ENCODE data around the gene PRKN.
"Not testable (repeated sequence)": the region's sequence is repeated elsewhere in the genome, so short reads cannot be mapped to it uniquely, and the experiment has no call there.

PRKN gene

DNA sequence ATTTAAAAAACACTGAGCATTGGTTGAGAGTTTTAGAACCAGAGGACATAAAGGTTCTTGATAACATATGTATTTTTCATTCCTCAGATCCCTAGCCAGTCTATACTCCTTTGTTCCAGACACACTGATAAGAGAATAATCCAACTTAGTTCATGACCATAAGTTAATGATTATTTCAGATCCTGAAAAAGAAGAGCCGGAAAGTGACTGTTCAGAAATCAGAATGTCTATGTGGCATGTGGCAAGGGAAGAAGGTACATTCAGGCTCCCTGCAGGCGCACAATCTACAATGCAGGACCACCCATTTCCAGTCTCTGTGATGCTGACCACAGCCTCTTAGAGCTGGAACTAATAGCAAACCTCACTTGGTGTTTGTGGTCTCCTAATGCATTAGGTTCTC lies 787.0 kb downstream of the PRKN start:
- DNase-seq, result no peak

DNA sequence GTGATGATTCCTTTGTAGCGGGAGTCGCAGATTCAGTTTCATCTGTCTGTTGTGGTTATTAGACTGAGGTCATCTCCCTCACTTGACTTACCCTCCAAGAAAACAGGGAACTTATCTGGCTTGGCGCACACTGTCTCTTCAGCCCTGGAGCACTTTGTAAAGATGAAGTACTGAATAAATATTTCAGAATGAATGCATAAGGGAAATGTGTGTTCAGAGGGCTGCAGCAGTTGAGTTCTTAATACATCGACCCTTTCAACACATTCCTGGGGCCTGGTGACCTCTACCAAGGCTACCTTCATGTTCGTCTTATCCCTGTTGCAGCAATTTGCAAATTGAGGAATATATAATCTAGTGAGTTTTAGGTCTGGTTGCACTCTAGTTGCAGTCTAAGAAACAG lies 801.2 kb downstream of the PRKN start:
- DNase-seq, result no peak

DNA sequence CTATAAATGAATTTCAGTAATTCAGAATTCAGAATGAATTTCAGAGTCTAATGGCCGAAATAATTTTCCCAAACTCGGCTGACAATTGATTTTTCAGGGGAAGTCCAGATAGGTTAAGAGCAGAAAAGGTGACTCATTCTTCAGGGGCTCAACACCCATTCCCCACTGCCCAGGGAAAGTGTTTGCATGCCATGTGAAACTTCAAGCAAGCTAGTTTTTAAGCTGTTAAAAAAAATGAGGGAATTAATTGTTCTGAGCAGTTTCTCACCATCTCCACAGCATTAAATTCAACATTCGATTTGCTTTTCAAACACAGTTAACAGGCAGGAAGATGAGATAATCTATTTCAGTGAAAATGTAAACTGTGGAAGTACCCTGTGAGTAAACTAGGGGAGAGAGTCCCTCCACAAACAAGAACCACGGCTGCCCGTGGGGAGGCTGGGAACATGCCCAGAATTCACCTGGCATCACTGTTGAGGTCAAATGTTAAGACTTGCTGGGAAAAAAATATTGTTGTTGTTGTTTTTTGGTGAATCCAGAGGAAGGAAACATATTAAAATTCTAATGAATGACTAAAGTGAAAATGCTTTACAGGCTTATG lies 803.0 kb downstream of the PRKN start:
- no peak for DNase-seq

DNA sequence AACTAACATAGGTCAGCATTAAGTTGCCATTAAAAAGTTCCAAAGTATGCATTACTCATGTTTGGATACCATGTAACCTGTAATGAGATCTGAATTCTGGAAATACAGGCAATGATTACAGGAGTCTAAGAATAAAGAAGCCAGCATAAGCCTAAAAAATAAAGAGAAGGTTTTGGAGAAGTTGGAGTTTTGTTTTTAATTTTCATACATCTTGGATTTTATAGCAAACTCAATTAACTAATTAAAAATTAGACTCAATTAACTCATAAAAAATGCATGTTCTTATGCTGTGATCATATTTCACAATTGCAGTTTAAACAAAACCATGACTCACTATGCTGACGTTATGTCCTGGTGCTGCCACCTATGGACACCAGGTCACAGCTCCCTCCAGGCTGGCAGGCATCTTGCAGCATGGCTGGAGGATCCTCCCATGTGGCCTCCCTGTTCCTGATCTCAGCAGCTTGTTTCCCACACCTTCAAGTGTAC lies 804.9 kb downstream of the PRKN start:
- peak; percentile 31 for DNase-seq

DNA sequence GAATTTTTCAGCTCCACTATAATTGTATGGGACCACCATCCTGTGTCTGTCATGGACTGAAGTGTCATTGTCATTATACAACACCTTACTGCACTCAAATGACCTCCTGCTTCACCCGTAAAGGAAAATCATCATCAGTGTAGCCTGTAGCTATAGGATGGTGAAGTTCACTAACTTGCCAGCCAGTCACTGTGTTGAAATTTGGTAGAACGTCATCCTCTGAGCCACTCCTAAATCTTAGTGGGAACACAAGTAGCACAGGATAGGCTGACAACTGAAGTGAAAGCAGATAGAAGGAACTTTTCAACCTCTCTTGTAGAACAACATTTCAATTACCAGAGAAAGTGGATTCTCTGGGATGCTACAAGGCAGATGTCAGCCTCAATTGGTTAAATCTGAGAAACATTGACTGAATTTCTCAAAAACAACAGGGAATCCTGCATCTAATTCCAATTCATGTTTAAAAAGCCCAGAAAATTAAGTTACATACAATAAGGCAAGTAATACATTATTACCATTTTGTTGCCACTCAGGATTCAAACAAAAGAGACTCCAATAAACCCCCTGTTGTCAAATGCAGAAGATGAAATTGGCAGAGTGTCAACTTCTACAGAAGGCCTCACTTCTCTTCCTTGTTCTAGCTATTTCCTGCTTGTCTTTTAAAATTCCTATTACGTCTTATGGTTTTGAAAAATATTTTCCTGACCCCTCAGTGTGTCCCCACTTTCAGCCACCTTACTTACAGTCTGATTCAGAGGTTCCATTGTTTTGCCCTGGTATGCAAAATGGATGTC lies 805.8 kb downstream of the PRKN start:
- DNase-seq, result no peak

DNA sequence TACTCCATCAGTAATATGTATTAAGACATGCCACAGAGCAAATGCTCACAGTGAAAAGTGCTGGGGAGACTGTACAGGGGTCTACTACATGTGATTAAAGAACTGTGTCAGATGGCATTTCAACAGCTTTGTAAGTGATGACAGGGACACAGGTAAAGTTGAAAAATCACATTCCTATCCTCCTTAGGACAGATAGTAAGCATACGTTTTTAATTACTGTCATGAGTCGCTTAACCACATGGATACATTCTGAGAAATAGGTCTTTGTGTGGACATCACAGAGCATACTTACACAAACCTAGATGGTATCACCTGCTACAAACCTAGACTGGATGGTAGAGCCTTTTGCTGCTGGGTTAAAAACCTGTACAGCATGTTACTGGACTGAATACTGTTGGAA lies 807.9 kb downstream of the PRKN start:
- no peak for DNase-seq

DNA sequence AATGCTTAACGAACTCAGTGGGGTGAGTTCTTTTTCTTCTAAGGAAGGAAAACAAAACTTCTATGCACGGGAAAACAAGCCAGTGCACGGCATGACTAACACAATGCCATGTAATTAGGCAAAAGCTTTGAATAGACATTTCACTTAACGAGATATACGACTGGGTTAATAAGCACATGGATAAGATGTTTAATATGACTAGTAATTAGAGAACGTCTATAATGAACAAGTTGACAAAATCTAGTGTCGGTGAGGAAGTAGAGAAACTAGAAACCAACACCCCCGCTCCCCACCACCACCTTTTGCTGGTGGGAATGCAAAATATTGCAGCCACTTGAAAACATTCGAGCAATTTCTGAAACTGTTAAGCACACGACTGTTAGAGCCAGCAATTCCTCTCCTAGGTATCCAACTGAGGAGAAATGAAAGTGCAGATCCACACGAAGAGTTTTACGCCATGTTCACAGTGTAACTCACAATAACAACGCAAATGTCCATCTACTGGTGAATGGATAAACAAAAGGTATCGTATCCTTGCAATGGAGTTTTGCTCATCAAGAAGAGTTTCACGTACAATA lies 808.8 kb downstream of the PRKN start:
- no peak for DNase-seq

DNA sequence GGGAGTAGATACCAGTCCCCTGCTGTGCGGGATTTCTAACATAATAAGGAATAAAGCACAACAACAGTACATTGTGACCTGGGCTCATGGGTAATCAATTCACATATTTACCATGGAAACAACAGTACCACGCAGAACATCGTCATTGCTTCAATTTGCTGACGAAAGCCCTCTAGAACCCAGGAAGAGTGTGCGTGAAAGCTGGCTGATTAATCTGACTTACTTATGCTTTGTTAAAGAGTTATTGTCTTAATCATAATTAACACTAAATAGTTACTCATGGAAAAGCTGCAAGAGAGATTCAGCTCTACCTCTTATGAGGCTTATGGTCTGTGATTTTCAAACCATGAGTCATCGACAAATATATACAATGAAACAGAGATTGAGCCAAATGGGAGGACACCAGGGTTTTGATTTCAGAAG lies 809.4 kb downstream of the PRKN start:
- DNase-seq, result no peak

DNA sequence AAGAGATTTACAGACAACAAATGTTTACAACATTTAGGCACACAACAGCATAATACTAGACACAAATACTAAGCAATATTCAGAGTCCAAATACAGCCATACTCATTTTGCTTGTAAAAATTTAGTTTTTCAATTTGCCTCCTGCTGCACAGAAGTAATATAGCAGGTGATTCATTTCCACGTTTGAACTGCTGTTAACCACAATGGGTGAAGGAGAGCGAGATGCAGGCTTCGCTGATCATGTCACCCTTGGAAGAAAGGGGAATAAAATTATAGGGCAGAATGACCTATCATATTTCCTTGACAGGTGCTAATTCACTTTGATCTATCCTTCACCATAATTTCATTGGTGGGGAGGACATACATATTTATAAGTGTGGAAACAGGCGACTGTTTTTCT lies 809.9 kb downstream of the PRKN start:
- no peak for DNase-seq

DNA sequence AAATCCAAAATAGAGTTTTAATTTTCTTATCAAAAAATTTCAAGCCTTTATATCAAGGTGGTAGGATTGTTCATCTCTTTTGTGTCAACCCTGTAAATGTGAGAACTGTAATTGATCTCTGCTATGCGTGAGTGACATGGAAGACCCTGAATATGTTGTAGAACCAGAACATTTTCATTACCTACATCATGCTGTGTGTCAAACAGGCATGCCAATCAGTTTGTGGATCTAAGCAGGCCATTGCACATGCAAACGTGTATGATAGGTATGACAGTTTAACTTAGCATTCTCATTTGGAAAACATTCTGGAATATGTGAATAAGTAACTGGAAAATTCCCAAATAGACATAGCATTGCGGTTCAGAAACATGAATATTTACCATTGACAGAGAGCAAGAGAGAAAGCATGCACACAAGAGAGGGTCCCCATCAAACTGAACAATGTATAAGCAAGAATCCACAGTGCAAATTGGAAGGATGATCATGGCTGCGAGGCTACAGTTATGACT lies 812.1 kb downstream of the PRKN start:
- DNase-seq, result no peak

DNA sequence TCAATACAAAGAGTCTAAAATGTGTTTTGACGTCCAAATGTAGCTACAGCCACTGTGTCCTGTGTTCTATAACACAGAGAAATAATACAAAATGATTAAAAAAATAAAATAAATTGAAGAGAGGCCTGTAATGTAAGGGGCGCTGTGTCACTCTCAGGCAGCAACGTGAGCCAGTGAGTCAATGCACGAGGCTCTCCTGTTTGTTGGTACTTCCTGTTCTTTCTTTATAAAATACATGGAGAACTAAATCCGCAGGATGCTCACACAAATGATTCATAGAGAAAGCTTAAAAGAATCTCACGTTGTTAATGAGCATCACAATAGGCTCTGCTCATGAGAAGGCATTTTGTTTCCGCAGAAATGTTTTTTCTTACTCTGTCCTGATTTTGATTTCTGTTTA lies 818.7 kb downstream of the PRKN start:
- no peak for DNase-seq

DNA sequence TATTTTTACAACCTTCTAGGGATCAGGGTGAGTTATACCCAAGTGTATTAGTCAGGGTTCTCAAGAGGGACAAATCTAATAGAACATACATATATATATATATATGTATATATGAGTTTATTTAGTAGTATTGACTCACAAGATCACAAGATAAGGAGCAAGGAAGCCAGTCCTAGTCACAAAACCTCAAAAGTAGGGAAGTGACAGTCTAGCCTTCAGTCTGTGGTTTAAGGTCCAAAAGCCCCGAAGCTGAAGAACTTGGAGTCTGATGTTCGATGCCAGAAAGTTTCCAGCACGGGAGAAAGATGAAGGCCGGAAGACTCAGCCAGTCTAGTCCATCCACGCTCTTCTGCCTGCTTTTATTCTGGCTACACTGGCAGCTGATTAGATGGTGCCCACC lies 821.0 kb downstream of the PRKN start:
- no peak for DNase-seq

DNA sequence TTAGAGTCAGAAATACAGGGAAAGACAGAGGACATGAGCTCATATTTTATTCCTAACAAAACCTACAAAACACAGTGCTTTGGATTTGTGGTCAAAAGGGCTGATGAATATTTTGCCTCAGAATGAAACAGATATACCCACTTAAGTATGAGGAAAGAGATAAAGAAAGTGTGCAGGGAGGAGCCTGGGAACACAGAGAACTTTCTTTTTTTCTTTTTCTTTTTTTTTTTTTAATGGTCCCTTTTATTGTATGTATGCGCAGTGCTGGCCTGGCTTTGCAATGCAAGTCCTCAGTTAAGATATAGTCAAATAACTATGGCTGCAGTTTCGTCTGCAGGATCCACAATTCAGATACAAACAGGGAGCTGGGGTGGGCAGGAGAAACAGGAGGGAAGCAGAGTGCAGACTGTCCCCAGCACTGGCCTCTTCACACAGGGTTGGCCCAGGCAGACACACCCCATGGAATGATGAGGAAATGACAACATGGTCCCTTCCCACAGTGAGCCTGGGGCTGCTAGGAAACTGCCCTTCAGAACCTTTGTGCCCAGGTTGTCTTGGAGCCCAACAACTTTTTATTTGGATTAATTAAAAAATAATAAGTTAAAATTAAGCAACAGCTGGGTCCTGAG lies 823.9 kb downstream of the PRKN start:
- DNase-seq, result no peak

DNA sequence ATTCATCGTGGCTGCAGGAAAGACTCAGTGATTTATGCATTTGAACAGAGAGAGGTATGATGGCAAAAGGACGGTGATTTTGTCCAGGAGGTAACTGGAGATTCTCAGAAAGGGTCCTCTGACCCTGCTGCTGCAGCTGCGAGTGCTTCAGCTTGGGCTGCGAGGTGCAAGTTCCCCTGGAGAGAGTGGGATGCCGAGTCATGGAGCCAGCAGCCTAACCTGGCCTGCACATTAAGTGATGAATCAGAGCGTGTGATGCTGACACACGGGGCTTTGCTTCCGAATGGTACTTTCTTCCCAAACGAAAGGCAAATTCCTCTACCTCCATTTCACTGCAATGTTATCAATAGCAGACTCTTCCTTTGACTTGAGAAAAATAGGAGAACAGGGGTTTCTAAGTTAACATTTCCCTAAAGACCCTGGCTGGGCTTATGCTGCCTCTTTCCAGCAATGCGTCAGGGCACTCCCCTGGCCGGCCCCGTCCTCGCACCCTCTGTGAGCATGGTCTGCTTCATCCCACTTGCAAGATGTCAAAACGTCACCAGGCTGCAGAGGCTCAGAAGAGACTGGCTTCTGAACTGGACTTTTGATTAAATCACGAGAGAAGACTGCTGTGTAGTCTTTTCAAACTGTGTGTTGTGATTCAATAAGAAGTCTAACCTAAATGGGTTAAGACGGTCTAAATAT lies 825.7 kb downstream of the PRKN start:
- no peak for DNase-seq

DNA sequence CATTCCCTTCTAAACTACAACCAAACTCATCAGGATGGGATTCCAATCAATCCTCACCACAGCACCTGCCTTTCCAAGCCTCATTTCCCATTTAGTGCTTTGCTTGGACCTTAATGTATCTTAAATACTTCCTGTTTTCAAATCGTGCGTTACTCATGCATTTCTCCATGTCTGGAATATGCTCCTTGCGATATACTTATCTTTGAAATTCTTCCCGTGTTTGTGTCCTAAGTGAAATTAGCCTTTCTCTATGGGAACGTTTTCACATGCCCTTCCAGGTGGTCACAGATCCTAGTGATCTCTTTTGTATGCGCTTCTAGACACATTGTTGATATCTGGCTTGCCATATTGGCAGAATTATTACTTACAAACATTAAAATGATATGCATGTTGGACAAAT lies 833.1 kb downstream of the PRKN start:
- no peak for DNase-seq

DNA sequence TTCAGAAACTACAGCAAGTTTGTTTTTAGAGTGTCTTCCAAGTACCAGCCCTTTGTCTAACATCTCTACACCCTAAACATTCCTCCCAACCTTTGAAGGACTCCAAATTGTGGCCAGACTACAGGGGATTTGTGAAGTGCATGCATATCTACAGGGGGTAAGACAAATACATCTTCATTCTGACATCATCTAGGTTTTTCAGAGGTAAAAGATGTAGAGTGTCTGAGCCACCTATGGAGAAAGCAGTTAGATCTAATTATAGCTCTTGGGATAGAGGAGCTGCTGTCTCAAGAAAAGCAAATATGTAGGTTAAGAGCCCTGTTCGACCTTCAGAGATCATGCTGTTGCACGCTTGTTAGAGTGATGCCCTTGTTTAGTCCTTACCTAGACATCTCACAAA lies 836.0 kb downstream of the PRKN start:
- no peak for DNase-seq

DNA sequence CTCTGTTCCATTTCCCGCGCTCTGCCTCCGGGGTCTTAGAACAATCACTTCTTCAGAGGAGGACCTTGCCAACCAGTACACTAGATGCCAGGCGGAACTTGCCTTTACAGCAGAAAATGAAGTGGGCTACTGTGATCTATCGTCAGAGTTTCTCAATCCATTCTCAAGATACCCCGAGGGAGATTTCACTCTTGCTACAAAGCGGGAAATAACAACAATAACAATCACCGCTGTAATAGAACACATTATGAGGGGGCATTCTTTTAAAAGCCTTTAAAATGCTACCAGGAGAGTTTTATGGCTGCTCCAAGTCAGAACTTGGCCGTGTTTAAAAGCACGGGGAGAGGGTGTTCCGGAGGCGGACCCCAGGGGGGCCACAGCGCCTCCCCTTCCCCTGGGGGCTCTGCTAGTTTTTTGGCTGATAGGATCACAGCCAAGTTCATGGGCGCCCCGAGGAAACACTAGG lies 836.7 kb downstream of the PRKN start:
- no peak for DNase-seq

DNA sequence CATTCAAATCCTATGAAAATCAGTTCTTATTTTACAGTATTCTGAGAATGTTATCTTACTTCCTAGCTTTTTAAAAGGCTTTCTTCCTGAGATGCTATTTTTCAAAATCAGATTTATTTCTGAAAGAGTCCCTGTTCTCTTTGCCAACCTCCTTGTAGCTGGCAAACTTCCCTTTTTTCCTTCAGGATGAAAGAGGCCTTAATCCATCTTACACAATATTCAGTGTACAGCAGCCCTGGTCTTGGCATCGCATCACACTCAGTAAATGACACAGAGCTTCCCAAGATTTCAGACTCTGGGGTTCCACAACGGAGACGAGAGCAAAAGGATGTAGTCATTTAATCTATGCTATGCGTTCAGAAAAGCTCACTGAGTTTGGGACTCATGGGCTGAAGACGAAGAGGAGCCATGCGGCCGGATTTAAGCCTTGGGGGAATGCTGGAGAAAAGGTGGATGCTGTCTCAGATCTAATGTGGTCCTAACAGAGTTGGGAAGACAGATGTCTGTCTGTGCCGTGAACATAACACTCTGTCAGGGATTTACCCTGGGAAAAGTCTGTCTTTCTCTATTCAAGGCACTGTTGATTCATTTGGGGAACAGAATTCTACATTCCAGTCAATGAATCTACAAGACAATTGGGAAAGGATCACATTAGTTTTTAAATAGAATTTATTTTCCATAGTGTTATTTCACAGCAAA lies 837.3 kb downstream of the PRKN start:
- DNase-seq, result no peak

DNA sequence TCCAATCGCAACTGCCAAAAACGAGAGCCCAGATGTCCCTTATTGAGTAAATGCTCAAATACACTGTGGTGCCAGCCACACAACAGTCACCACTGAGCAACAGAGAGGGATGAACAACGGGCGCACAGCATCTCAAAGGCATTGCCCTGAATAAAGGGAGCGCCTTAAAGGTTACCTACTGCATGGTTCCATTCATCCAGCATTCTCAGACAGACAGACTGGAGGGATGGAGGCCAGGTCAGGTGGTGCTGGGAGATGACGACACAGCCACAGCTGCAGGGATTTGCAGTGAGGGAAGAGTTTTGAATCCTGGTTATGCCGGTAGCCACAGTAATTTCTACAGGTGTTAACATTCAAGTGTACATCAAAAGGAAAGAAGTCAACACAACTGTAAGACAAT lies 838.2 kb downstream of the PRKN start:
- DNase-seq, result no peak

DNA sequence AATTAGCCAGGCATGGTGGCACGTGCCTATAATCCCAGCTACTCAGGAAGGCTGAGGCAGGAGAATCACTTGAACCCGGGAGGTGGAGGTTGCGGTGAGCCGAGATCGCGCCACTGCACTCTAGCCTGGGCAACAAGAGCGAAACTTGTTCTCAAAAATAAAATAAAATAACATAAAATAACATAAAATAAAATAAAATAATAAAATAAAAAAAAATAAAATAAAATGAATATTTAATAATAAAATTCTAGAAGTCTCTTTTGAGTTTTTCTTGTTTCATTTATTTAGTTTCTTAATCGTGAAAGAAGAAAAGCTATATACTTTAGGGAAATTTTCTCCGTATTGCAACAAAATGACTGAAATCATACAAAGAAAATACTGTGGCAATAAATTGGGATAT lies 841.0 kb downstream of the PRKN start:
- DNase-seq, result not testable (repeated sequence)

DNA sequence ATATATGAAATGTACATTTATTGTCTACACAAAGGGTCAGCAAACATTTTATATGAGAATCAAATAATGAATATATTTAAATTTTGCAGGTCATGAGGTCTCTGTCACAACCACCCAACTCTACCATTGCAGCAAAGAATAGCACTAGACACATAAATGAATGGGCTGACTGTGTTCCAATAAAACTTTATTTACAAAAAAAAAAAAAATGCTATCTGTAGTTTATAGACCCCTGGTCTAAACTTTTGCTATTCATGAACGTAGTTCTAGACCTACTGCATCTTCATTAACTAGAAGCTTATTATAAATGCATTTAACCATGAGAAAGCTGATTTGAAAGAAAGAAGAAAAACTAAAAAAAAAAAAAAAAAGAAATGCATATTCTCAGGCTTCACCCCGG lies 842.8 kb downstream of the PRKN start:
- DNase-seq, result no peak

DNA sequence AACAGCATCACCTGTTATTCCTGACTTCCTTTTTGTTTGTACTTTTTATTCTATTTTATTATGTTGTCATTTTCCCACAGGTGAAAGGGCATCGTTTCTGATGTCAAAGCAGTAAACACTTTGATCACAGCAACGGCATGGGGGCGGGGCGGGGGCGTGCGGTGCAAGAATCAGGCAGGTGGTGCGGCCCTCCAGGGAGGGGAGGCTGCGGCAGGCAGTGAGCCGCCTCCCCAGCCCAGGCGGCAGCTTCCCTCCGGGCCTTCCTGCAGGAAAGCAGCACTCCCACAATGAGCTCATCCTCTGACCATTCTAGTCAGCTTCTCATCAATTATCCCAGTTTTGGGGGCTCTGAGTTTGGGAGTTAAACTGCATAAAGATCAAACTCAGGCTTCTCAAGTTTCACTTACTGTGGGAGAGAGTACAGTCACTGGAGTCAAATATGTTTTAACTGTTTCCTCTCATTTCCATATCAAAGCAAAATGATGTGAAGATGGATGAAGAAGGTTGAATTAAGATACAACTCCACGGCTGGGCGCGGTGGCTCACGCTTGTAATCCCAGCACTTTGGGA lies 845.3 kb downstream of the PRKN start:
- no peak for DNase-seq
